ENCODE results near the gene RASGEF1B.

GRCh38 chr4:81424336-81424735 lies 47.4 kb downstream of the RASGEF1B start:
- no peak for TF ChIP-seq CTCF (IDR thresholded peaks at IDR 0.05; ENCODE audit: low read depth, low read length, missing input control)
- no peak for TF ChIP-seq TAF1 (conservative IDR thresholded peaks at IDR 0.05)
- TF ChIP-seq RAD21 (IDR thresholded peaks at IDR 0.05): no peak
- no peak for TF ChIP-seq EGR1 (IDR thresholded peaks at IDR 0.05; ENCODE audit: low read depth in 2 of 2)
- TF ChIP-seq YY1 (IDR thresholded peaks at IDR 0.05): no peak

Measured in liver (tissue), 3 donors.